Small intestine (tissue), 7 donors: ENCODE measurements around the gene RALA. TPM values are rescaled to one million over a fixed set of nuclear protein-coding genes. Genes with fewer than 3 reads are reported as not detected.

Experiments used
- DNase-seq, 2 donors: peaks; one replicate each; pipeline versions ENCODE4 v3.0.0 to v3.0.0-alpha.2; 2013
- FAIRE-seq: peaks from 2 replicates; lab custom pipeline; 2012; peaks lifted over from hg19 to GRCh38; lab: Jason Lieb, UNC
- H3K27ac ChIP-seq, 3 donors: one replicate each; pipeline ENCODE4 v1.5.1; 2013; ENCODE audit warnings: low read length in 2 of 3, mild to moderate bottlenecking in 2 of 3, control low read depth in 1 of 3, inconsistent platforms in 1 of 3, low read depth in 1 of 3, moderate library complexity in 1 of 3
- H3K27me3 ChIP-seq, 3 donors: one replicate each; pipeline ENCODE4 v1.6.1; 2013; ENCODE audit warnings: low read length in 3 of 3, inconsistent platforms in 1 of 3; ENCODE audit not compliant: control insufficient read depth in 3 of 3, insufficient read depth in 3 of 3
- H3K36me3 ChIP-seq, 3 donors: one replicate each; pipeline ENCODE4 v1.6.1; 2013; ENCODE audit warnings: low read length in 3 of 3, inconsistent platforms in 1 of 3, low read depth in 1 of 3, mild to moderate bottlenecking in 1 of 3, moderate library complexity in 1 of 3; ENCODE audit not compliant: control insufficient read depth in 3 of 3, insufficient read depth in 2 of 3
- H3K4me1 ChIP-seq, 3 donors: one replicate each; pipeline ENCODE4 v1.6.1; 2013; ENCODE audit warnings: low read length in 2 of 3, inconsistent platforms in 1 of 3, low read depth in 1 of 3, mild to moderate bottlenecking in 1 of 3, moderate library complexity in 1 of 3; ENCODE audit not compliant: control insufficient read depth in 3 of 3, insufficient read depth in 2 of 3
- H3K4me3 ChIP-seq, 3 donors: one replicate each; pipeline ENCODE4 v1.5.1; 2013; ENCODE audit warnings: low read length in 3 of 3, control low read depth in 1 of 3, inconsistent platforms in 1 of 3, low read depth in 1 of 3, mild to moderate bottlenecking in 1 of 3, moderate library complexity in 1 of 3
- H3K9me3 ChIP-seq, 2 donors: one replicate each; pipeline ENCODE4 v1.6.1; 2013; ENCODE audit warnings: low read depth in 1 of 2, low read length in 1 of 2; ENCODE audit not compliant: control insufficient read depth in 2 of 2, insufficient read depth in 1 of 2
- WGBS, 3 donors: extraction: QIAGEN DNeasy Blood & Tissue Kit; methylation state at CpG; one replicate each; pipeline ENCODE4 v1.1.7; 2013; 5-methylcytosine and 5-hydroxymethylcytosine counted together
- polyA plus RNA-seq, 4 donors: library from polyadenylated mRNA; stranded (reverse) in 3 of 4; unstranded in 1 of 4; fragments of 200-250 nt in 3 of 4; fragments of 120-200 nt in 1 of 4; gene quantifications; one replicate each; pipeline versions ENCODE4 v1.2.1 to v1.2.3, GENCODE V29; 2013
- donor health status: healthy with polysubstance abuse.
- donor health status: control.
- donor health status: control.
- donor health status: Bipolar disorder and iron deficiency.
- donor health status: healthy.

RALA gene
- polyA plus RNA-seq, 4 donors, result 37.3 to 57.7 (median 49.7) TPM

GRCh38 chr7:39606352-39606751 lies 17.0 kb upstream of the RALA start:
- DNase-seq (peak in 1 of 2 donors; percentile 55), FAIRE-seq (no peak)
- H3K36me3 ChIP-seq, result no peaks in the 10 kb centered on the region
- no peak overlapping the region for H3K27ac ChIP-seq
- no peaks in the 10 kb centered on the region for H3K27me3 ChIP-seq
- no peaks in the 10 kb centered on the region for H3K9me3 ChIP-seq
- peaks cover 4 to 6% (median 6%) of the 10 kb centered on the region in 3 donors for H3K4me1 ChIP-seq
- no peak overlapping the region for H3K4me3 ChIP-seq
- WGBS, 3 donors, result 58 to 71% (median 69%) methylated on average over 2 of the region's 2 CpGs

- Histone ChIP-seq H3K27ac (no peak overlapping the region), H3K4me3 (no peak overlapping the region), H3K9me3 (no peaks in the 10 kb centered on the region), H3K36me3 (no peaks in the 10 kb centered on the region), H3K27me3 (no peaks in the 10 kb centered on the region), H3K4me1 (peaks cover 4 to 6% (median 6%) of the 10 kb centered on the region in 3 donors)
- 93 to 95% (median 94%) methylated on average over 2 of the region's 2 CpGs for WGBS, 3 donors
- no peak for DNase-seq
- FAIRE-seq, result no peak
Measured at GRCh38 chr7:39606941-39607340, 16.4 kb upstream of the RALA start.

- H3K4me1 ChIP-seq, result peaks cover 4 to 6% (median 6%) of the 10 kb centered on the region in 3 donors
- no peaks in the 10 kb centered on the region for H3K9me3 ChIP-seq
- WGBS, 3 donors, result 87 to 96% (median 96%) methylated on average over 2 of the region's 2 CpGs
- no peak overlapping the region for H3K27ac ChIP-seq
- H3K4me3 ChIP-seq, result no peak overlapping the region
- FAIRE-seq (no peak), DNase-seq (no peak)
- H3K27me3 ChIP-seq, result no peaks in the 10 kb centered on the region
- H3K36me3 ChIP-seq, result no peaks in the 10 kb centered on the region
Measured at GRCh38 chr7:39607865-39608264, 15.5 kb upstream of the RALA start.

- Histone ChIP-seq H3K9me3 (no peaks in the 10 kb centered on the region), H3K27ac (no peak overlapping the region), H3K4me1 (peaks cover 4 to 6% (median 6%) of the 10 kb centered on the region in 3 donors), H3K4me3 (no peak overlapping the region), H3K36me3 (no peaks in the 10 kb centered on the region), H3K27me3 (no peaks in the 10 kb centered on the region)
- FAIRE-seq, result no peak
- WGBS, 3 donors, result 57 to 69% (median 67%) methylated on average over 3 of the region's 3 CpGs
- DNase-seq, result no peak
Measured at GRCh38 chr7:39608278-39608677, 15.1 kb upstream of the RALA start.

- no peaks in the 10 kb centered on the region for H3K27me3 ChIP-seq
- H3K9me3 ChIP-seq, result no peaks in the 10 kb centered on the region
- no peaks in the 10 kb centered on the region for H3K36me3 ChIP-seq
- DNase-seq (peak in 1 of 2 donors; percentile 30), FAIRE-seq (no peak)
- peak overlapping the region in 1 of 3 donors; percentile 63 for H3K27ac ChIP-seq
- WGBS, 3 donors, result 5 to 11% (median 7%) methylated on average over 17 to 36 of the region's 36 CpGs
- H3K4me1 ChIP-seq, result peaks cover 4 to 6% (median 6%) of the 10 kb centered on the region in 3 donors
- H3K4me3 ChIP-seq, result peak overlapping the region in 2 of 3 donors; percentile 7 to 27
Measured at GRCh38 chr7:39609113-39609934, 14.0 kb upstream of the RALA start.

- Histone ChIP-seq H3K9me3 (no peaks in the 10 kb centered on the region), H3K27me3 (no peaks in the 10 kb centered on the region), H3K36me3 (no peaks in the 10 kb centered on the region), H3K27ac (peak overlapping the region in 1 of 3 donors; percentile 63), H3K4me1 (peaks cover 4 to 6% (median 6%) of the 10 kb centered on the region in 3 donors), H3K4me3 (peak overlapping the region in 2 of 3 donors; percentile 5 to 27)
- DNase-seq (no peak), FAIRE-seq (no peak)
- WGBS, 3 donors, result 77 to 78% (median 78%) methylated on average over 5 of the region's 5 CpGs
Measured at GRCh38 chr7:39609935-39610263, 13.5 kb upstream of the RALA start.

GRCh38 chr7:39613577-39613976 lies 9.8 kb upstream of the RALA start:
- DNase-seq, result no peak
- FAIRE-seq, result no peak

GRCh38 chr7:39614299-39614698 lies 9.1 kb upstream of the RALA start:
- Histone ChIP-seq H3K27ac (no peak overlapping the region), H3K4me3 (no peak overlapping the region), H3K4me1 (peaks cover 0 to 5% (median 2%) of the 10 kb centered on the region in 3 donors), H3K27me3 (no peaks in the 10 kb centered on the region), H3K36me3 (no peaks in the 10 kb centered on the region), H3K9me3 (no peaks in the 10 kb centered on the region)
- WGBS, 3 donors, result 88 to 95% (median 89%) methylated on average over 2 of the region's 2 CpGs
- DNase-seq (no peak), FAIRE-seq (no peak)

More at GRCh38 chr7:39613577-39613976, 9.8 kb upstream of the RALA start:
- H3K36me3 ChIP-seq, result no peaks in the 10 kb centered on the region
- peaks cover 0 to 8% (median 3%) of the 10 kb centered on the region in 3 donors for H3K4me1 ChIP-seq
- no peaks in the 10 kb centered on the region for H3K9me3 ChIP-seq
- no peaks in the 10 kb centered on the region for H3K27me3 ChIP-seq
- no peak overlapping the region for H3K27ac ChIP-seq
- WGBS, 3 donors, result 86 to 92% (median 89%) methylated on average over 4 of the region's 4 CpGs
- no peak overlapping the region for H3K4me3 ChIP-seq
